NCI-H2029 treated with DMSO at 0.1 percent for 48 hours (cell line): ENCODE measurements around the gene LETMD1.

ENCODE experiments used
- DNase-seq: peaks from one replicate; lab custom pipeline; 2025; lab: John Stamatoyannopoulos, UW

LETMD1 gene

DNA sequence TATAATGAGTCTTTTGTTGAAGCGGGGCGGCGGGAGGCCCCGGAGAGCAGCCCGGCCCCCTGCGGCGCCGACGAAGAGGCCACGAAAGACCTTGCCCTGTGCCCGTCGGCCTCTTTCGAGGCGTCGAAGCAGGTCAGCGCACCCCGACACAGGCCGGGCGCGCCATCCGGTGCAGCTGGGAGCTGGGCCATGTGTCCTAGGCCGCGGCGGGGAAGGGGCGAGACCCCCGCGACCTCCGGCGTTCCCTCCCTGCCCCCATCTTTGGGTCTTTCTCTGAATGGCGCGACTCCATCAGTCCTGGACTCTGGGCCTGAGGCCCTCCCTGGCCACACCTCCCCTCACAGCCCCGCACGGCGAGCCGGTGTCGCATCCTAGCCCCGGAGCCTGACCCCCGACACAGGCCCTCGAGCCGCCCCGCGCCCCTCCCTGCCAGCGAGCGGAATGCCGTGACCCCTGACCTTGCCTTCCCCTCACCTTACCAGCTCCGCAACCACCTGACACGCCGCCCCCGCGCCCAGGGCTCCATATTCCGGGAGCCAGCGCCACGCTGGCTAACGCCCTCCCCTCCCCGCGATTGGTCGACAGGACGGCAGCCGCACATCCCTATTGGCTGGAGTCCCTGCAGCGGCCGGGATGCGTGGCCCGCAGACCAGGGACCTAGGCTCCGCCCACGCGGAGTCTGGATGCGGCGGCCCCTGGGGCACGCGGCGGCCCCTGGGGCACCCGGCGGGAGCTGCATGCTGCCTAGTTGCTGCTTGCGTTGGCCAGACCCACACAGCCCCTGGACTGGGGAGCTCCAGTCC lies 22.1 kb upstream of the LETMD1 start, which contains the start of gene SLC11A2:
Gene SLC11A2, minus strand, starts transcription at position 549 of the 803 bp plus-strand sequence. CDS start 15,656 bp downstream, outside the sequence.
- DNase-seq: peak; percentile 87

DNA sequence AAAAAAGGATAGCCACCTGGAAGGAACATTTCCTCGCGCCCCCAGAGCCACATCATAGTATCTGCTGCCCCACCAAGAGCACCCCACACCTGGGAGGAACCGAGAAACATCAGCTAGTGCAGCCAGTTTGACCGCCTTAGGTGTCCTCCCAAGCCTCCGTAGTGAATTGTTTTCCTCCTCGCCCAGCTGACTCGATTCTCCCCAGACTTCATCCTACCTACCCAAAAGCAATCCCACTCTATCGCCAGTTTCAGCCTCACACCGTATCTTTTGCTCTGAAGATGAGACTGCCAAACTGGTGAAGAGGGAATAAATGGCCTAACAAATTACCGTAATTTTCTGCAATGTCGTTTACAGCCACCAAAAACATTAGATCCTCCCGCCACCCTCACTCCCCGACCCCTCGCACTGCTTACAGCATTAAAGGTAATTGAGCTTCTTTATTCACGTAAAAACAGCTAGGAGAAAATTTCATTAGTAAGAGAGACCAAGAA lies 20.7 kb upstream of the LETMD1 start:
- DNase-seq: no peak

DNA sequence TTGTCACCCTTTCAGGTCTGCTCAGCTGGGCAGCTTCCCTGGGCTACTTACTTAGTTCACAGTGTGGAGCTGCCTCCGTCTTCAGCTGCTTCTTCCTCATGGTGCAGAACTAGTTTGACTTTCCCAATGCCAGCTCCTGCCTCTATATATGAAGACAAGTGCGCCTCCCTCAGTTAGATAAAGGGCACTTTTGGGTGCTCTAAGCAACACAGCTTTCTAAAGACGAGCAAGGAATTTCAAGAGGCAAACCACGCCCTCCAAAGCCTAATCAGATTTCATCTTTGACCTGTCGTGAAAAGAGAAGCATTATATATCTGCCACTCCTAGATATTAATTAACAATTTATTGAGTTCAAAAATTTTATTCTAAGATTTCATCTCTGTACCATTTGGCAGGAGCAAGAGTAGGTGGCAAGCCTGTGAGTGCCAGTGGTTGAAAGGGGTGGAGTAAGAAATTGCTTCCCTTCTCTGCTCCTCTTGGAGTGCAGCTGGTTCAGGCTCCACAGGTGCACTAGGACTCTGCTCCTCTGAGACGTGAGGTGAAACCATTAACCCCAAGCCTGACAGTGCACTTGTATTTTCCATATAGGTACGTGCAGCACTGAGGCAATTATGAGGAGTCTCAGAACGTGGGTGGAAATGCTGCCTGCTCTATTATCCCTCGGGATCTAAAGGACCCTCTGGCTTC lies 19.9 kb upstream of the LETMD1 start:
- no peak for DNase-seq

DNA sequence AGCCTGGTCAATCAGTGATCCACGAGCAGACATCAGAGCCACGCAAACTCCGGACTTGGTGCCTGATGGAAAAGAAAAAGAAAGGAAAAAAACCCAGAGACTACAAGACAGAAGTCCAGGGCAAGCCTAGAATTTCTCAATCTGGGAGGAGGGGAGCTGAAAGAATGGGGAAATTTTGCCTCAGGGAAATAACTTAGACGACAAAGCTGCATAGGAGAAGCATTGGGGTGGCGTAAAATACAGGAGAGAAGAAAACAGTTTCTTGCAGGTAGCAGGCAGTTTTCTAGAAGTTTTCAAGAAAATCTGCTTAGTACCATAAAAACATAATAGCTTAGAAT lies 19.3 kb upstream of the LETMD1 start:
- DNase-seq: no peak

DNA sequence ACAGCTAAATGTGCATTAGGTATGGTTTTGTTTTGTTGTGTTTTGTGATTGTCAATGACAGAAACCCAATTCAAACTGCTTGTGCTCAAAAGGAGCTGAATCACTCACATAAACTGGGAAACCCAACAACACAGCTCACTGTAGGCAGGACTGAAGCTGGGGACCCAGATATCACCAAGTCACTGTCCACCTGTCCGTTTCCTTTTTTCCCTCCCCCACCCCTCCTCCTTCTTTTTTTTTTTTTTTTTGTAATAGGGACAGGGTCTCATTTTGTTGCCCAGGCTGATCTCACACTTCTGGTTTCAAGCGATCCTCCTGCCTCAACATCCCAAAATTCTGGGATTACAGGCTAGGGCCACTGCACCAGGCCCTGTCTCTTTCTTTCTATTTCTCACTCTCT lies 15.1 kb upstream of the LETMD1 start:
- no peak for DNase-seq

DNA sequence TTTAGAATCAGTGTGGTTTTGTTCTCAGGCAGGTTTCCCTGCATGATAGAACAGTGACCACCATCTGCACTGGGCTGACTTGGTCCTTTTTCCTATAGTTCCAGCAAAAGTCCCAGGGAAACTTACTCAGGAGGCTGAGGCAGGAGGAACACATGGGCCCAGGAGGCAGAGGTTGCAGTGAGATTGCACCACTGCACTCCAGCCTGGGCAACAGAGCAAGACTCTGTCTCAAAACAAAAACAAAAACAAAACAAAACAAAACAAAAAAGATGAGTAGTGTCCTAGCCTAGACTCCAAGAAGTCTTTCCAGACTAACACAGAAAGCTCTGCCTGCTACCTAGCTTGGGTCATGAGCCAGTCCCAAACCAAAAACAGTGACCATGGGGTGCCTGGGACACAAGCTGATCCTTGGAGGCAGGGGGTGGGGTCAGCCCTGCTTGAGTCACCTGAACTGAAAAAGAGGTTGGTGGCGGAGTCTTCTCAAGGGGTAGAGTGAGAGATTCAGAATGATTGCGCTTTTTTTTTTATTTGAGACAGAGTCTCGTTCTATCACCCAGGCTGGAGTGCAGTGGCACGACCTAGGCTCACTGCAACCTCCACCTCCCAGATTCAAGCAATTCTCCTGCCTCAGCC lies 14.6 kb upstream of the LETMD1 start:
- DNase-seq: no peak

DNA sequence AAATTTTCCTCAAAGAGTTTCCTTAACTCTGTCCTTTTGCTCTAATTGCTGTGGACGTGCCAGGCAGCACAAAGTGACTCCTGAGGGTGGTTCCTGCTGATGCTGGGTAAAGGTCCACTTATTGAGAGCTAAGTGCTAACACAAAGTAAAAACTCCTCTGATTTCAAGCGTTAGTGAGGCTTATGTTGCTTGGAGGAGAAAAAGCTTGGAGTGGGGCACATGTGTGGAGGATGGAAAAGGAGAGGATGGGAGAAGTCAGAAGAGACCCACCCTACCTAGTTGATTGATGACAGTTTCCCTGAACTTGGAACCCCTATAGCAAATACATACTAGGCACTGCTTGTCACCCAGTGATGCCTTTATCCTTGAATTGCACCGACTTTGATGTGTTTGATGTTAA lies 11.8 kb upstream of the LETMD1 start:
- DNase-seq: no peak

DNA sequence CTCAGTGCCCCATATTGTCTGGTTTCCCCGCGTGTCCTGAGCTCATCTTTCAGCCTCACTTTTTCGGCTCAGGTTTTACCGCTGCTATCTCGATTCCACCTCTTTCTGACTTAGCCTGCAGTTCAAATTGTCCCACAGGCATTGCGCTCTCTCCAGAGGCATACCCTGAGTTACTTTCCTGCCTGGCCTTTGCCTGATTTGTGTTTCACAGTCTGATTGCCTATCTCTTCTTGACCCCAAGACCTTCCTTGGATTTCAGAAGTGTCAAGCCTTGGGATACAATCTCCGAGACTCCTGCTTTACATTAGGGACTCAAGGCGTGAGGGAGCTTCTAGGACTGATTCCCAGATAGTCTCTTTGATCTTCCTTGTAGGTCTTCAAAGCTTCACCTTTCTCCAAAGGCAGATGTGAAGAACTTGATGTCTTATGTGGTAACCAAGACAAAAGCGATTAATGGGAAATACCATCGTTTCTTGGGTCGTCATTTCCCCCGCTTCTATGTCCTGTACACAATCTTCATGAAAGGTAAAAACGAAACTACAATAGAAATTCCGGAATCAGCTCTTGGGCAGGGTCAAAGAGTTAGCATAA lies 629 bp downstream of the LETMD1 start:
- DNase-seq: peak; percentile 13

DNA sequence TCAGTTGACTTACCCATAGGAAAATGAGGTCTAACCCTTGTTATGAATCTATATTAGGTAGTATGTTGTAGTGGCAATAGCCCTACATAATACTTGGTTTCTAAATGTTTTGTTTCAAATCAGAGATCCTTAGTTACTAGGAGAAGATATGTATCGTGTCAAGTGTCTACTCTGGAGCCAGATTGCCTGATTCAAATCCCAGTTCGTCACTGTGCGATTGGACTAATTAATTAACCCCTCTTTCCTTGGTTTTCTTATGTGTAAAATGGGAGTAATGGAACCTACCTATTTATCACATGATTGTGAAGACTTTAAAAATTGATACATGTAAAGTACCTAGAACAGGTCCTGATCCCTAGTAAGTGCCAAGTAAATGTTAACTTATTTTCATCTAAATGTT lies 1.4 kb downstream of the LETMD1 start:
- DNase-seq: no peak

DNA sequence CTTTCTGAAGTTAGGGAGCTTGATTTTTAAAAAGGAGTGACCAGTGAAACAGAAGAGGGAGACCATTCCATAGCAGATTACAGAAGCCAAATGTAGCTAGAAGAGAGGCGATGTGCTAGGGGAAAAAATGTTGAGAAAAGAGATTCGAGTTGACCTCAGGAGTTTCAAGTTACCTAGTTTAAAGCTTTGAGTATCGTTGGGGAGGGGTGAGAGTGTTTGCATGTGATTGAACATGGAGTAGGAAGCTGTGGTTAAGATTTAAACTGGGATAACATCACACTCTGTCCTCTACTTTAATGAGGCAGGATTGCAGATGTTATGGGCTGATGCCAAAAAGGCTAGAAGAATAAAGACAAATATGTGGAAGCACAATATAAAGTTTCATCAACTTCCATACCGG lies 3.7 kb downstream of the LETMD1 start:
- no peak for DNase-seq

DNA sequence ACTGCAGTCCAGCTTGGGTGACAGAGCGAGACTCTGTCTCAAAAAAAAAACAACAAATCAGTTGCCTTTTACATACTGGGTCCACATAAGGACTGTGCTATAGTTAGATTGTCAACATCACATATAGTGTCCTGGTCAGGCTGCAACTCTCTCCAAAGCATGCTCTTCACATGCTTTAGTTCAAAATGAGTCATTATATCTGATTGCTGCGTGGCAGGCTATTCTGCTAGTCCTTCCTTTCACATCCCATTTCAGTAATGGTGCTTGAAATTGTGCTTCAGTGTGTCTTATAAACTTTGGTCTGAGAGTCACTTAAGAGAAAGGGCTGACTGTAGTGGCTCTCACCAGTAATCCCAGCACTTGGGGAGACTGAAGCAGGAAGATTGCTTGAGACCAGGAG lies 6.9 kb downstream of the LETMD1 start:
- DNase-seq: no peak

DNA sequence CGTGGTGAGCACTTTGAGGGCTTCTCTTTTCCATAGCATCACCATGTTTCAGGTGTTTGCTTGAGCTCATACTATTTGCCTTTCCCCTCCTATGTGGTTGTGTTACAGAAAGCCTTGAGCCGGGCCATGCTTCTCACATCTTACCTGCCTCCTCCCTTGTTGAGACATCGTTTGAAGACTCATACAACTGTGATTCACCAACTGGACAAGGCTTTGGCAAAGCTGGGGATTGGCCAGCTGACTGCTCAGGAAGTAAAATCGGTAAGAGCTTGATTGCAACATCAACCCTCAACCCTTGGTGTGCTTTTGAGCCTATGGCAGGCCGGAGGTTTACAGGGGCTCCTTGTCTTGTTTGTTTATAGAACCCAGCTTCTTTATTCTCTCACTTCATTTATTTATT lies 8.1 kb downstream of the LETMD1 start:
- no peak for DNase-seq

DNA sequence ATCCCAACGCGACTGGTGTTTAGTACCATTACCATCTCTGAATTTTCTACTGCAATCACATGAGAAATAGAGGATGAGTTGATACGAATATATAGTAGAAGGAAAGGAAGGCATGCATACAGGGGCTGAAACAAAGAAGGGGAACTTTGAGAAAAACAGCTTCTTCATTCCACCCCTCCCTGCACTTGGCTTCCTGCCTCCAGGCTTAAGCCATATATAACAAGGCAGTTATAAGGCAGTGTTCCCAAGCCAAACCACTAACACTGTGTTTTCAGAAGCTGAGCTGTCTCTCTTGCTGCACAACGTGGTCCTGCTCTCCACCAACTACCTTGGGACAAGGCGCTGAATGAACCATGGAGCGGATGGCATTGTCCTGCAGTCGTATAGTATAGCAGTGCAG lies 11.0 kb downstream of the LETMD1 start:
- DNase-seq: no peak

DNA sequence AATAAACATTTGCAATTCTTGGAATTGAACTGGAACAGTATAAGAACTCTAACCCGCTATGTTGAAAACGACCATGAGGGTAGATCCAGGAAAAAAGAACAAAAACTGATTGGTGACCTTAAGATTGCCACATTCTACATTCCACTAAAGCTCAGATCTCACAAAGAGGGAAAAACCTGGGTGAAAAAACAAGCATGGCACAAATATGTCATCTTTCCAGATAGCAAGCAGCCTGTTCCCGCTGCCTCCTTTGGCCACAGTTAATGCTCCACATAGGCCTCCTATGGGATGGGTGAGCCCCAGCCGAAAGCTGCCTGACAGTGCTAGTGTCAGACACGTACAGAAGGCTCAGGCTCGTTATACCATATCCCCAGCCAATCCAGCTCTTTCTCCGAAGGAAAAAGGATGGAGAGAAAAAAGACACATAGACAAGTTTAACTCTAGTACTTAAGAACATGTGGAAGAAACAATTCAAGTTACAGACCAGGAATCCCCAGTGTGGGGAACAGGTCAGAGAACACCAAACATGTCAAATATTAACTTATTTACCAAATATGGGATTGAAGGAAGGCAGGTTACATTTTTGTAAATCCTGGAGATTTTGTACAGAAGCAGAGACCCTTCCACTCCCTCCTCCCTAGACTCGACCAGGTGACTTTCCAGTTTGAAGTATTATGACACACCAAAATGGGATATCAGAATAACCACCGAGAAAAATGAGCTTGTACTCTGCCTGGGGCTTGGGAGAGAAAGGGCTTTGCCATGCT lies 14.7 kb downstream of the LETMD1 start:
- DNase-seq: no peak

DNA sequence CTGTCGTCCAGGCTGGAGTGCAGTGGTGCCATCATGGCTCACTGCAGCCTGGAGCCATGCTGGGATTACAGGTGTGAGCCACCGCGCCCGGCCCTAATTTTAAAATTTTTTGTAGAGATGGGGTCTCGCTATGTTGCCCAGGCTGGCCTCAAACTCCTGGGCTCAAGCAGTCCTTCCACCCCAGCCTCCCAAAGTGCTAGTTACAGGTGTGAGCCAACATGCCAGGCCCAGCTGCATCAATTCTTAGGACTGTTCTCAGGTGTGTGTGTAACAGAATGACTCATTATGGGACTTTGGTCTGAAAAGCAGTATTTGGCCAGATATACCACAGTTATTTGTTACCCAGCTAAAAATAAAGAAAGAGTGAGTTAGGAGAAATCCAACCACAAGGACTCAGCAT lies 17.4 kb downstream of the LETMD1 start:
- no peak for DNase-seq

DNA sequence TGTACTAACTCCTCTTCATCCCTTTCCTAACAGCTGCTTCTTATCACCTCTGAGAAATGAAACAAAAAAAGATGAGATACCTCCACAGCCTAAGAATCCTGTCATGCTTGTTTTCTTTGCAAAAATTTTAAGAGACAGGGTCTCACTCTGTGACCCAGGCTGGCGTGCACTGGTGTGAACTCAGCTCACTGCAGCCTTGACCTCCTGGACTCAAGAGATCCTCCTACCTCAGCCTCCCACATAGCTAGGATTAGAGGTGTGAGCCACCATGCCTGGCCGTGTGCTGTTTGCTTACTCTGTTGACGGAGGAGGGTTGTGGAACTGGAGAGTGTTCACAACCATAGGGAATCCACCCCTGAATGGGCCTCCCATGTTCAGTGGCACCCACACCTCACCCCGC lies 19.1 kb downstream of the LETMD1 start:
- no peak for DNase-seq

DNA sequence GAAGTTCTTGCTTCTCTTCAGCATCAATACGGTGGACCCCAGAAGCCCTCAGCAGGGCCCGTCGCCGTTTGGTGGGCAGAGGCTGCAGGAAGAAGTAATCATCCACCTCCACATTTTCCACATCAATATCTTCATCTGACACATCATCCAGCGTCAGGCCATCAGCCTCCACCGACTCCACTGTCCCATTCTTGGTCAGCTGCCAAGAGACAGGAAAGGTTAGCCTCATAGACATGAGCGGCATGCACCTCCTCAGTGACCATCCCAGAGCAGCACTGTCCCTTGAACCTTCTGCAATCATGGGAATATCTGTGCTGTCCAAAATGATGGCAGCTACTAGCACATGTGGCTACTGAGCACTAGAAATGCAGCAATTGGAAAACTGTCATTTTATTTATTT lies 19.6 kb downstream of the LETMD1 start:
- no peak for DNase-seq

DNA sequence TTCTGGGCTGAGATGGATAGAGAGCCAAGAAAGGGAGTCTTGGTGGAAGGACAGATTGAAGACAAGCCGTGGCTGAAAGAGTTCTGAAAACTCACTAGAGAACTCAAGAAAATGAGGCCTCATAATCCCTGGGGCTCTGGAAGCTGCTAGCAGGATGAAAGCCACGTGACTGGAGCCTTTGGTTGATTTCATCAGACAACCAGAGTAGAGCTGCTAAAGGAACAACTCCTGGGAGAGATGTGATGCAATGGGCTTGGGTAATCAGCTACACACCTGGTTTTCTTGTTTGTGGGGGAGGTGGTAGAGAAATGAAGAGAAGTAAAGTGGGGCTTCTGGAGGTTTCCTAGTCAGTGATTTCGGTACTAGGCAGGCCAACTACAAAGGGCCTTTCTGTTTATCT lies 21.9 kb downstream of the LETMD1 start:
- DNase-seq: no peak

DNA sequence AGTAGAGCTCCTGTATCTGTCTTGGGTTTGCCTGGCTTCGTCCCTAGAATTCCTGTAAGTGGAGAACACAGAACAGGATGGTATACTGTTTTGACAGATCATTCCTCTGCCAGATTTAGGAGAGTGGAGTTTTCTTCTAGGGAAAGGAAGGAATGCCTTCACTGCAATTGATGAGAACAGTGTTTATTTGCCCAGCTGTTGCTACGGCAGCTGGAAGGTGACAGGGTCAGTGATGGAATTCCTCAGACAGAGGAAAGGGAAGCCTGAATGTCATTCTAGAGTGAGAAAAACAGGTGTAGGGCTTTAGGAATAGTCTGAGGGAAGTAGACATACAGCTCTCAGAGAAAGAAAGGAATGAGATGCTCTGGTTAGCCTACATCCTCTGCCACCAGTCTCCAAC lies 23.5 kb downstream of the LETMD1 start:
- DNase-seq: no peak

DNA sequence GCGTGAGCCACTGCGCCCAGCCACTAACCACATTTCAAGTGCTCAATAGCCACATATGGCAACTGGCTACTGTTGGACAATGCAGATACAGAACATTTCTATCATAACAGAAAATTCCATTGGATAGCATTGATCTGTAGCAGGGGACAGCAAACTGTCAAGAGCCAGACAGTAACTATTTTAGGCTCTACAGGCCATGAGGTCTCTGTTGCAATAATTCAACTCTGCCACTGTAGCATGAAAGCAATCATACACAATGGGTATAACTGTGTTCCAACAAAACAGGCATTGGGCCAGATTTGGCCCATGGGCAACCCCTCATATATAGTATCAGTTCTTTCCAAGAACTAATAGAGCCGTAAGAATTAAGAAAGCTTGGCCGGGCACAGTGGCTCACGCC lies 27.3 kb downstream of the LETMD1 start:
- DNase-seq: no peak

DNA sequence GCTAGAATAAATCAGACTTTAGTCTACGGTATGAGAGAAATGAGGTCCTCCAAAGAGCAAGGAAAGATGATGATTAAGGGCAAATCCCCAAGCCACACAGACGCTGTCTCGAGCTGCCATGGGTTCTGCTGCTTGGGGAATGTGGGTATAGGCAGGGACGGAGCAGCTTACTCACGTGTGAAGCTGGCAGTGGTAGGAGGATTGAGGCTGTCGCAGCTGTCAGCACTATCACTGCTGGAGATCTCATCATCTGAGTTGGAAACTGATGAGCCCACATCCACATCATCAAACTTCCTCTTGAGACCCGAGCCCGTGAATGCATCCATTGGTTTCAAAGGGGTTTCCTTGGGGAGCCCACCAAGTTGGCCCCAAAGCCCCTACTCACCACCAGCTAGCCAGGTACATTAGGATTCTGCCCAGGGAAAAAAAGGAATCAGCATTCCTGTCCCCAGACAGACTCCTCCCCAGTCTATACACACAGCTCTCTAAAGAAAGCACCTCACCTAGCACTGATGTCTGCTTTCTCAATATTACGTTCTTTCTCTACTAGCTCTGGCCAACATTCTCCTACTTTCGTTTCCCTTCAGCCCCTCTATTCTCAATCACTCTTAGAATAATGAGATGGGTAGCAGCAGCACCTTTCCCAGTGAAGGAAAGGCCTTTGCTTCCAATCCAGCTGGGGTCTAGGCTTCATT lies 28.3 kb downstream of the LETMD1 start:
- no peak for DNase-seq
